Fibroblast of pulmonary artery (primary cell): ENCODE data around the gene ZNF286A.
A peak's percentile ranks its signal among the peaks of the same experiment; 100 is the strongest.
"Not testable (repeated sequence)": the region's sequence is repeated elsewhere in the genome, so short reads cannot be mapped to it uniquely, and the experiment has no call there.

ENCODE experiments used
- DNase-seq: peaks from one replicate; pipeline ENCODE4 v3.0.0-alpha.2; 2010; ENCODE audit warnings: low read depth
- H3K4me3 ChIP-seq: replicated peaks from 2 replicates; pipeline ENCODE4 v1.5.1; 2011; ENCODE audit warnings: low read depth, mild to moderate bottlenecking, control low read depth, low read length, moderate library complexity
- CTCF ChIP-seq: IDR thresholded peaks from 2 replicates; pipeline ENCODE4 v1.5.1; 2011; ENCODE audit warnings: mild to moderate bottlenecking, control low read depth, low read length, inconsistent platforms; ENCODE audit errors: missing control alignments

ZNF286A gene

GRCh38 chr17:15663691-15664090 is 35.9 kb upstream of the ZNF286A start:
- no peak for DNase-seq
- no peak overlapping the region for H3K4me3 ChIP-seq
- TF ChIP-seq CTCF, result no peak

- H3K4me3 ChIP-seq, DNase-seq: not testable (repeated sequence)
These were observed 30.0 kb upstream of the ZNF286A start for GRCh38 chr17:15669526-15669925.

- not testable (repeated sequence) for H3K4me3 ChIP-seq, DNase-seq
These were observed 24.9 kb upstream of the ZNF286A start for GRCh38 chr17:15674640-15675039.

- not testable (repeated sequence) for H3K4me3 ChIP-seq, DNase-seq
These were observed 23.6 kb upstream of the ZNF286A start for GRCh38 chr17:15675991-15676390.

- H3K4me3 ChIP-seq, result peak overlapping the region; percentile 64
- DNase-seq, result not testable (repeated sequence)
These were observed 16.4 kb upstream of the ZNF286A start for GRCh38 chr17:15683135-15683534.

- peak; percentile 48 for DNase-seq
- H3K4me3 ChIP-seq, result peak within 1 kb of the TSS; percentile 64
These were observed 15.6 kb upstream of the ZNF286A start, which contains the start of gene TRIM16 for GRCh38 chr17:15683824-15684478. Gene TRIM16 (minus strand): TSS chr17:15684311. CDS start chr17:15651609, 32,702 bp downstream.

GRCh38 chr17:15687494-15687893 is 12.1 kb upstream of the ZNF286A start:
- not testable (repeated sequence) for H3K4me3 ChIP-seq, DNase-seq

- DNase-seq, result peak; percentile 7
- H3K4me3 ChIP-seq, result peak overlapping the region; percentile 59
These were observed 585 bp upstream of the ZNF286A start for GRCh38 chr17:15698967-15699366.

GRCh38 chr17:15699937-15700336 is 385 bp downstream of the ZNF286A start:
- peak overlapping the region; percentile 59 for H3K4me3 ChIP-seq
- not testable (repeated sequence) for DNase-seq

- not testable (repeated sequence) for DNase-seq, H3K4me3 ChIP-seq
These were observed 4.7 kb downstream of the ZNF286A start for GRCh38 chr17:15704239-15704638.

- not testable (repeated sequence) for DNase-seq, H3K4me3 ChIP-seq
These were observed 5.3 kb downstream of the ZNF286A start for GRCh38 chr17:15704813-15705212.

GRCh38 chr17:15708879-15709278 is 9.3 kb downstream of the ZNF286A start:
- DNase-seq, H3K4me3 ChIP-seq: not testable (repeated sequence)

- not testable (repeated sequence) for DNase-seq, H3K4me3 ChIP-seq
These were observed 17.3 kb downstream of the ZNF286A start for GRCh38 chr17:15716601-15717563.

- H3K4me3 ChIP-seq, DNase-seq: not testable (repeated sequence)
These were observed 31.0 kb downstream of the ZNF286A start for GRCh38 chr17:15730535-15730934.

- not testable (repeated sequence) for DNase-seq, H3K4me3 ChIP-seq
These were observed 32.3 kb downstream of the ZNF286A start, which contains the start of gene TBC1D26 for GRCh38 chr17:15731900-15732299. Gene TBC1D26 (plus strand): TSS chr17:15732283. CDS start chr17:15735349, 3,066 bp downstream.

GRCh38 chr17:15733174-15733789 is 33.7 kb downstream of the ZNF286A start:
- H3K4me3 ChIP-seq, DNase-seq: not testable (repeated sequence)

- DNase-seq, H3K4me3 ChIP-seq: not testable (repeated sequence)
These were observed 37.0 kb downstream of the ZNF286A start for GRCh38 chr17:15736578-15736977.
